Fibroblast of skin of left quadriceps (primary cell): Measurements from ENCODE around the gene FASTKD1.
"Not testable (repeated sequence)": the region's sequence is repeated elsewhere in the genome, so short reads cannot be mapped to it uniquely, and the experiment has no call there.

Experiments
- DNase-seq, 2 experiments: peaks; one replicate each; pipeline ENCODE4 v3.0.0-alpha.2; 2013; ENCODE audit warnings: low read depth in 2 of 2

The FASTKD1 gene

GRCh38 chr2:169570752-169571151 lies 2.9 kb downstream of the FASTKD1 start:
- not testable (repeated sequence) for DNase-seq

GRCh38 chr2:169569948-169570347 lies 3.7 kb downstream of the FASTKD1 start:
- DNase-seq = no peak

DNA sequence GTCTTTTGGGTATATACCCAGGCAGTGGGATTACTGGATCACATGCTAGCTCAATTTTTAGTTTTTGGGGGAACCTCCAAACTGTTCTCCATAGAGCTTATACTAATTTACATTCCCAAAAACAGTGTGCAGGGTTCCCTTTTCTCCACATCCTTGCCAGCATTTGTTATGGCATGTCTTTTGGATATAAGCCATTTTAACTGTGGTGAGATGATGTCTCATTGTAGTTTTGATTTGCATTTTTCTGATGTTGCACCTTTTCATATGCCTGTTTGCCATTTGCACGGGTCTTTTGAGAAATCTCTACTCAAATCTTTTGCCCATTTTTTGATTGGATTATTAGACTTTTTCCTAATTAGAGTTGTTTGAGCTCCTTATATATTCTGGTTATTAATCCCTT lies 8.0 kb downstream of the FASTKD1 start:
- no peak for DNase-seq

GRCh38 chr2:169562519-169562918 lies 11.1 kb downstream of the FASTKD1 start:
- DNase-seq = no peak

DNA sequence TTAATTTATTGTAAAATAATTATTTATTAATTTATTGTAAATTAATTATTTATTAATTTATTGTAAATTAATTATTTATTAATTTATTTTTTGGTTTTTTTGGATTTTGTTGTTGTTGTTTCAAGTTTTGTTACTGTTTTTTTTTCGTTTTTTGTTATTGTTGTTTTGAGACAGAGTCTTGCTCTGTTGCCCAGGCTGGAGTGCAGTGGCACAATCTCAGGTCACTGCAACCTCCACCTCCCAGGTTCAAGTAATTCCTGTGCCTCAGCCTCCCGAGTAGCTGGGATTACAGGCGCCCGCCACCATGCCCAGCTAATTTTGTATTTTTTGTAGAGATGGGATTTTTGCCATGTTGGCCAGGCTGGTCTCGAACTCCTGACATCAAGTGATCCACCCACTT lies 11.6 kb downstream of the FASTKD1 start:
- DNase-seq = not testable (repeated sequence)

GRCh38 chr2:169561364-169561763 lies 12.3 kb downstream of the FASTKD1 start:
- DNase-seq = no peak

- DNase-seq = no peak
Measured at GRCh38 chr2:169546756-169547155, 26.9 kb downstream of the FASTKD1 start.

- no peak for DNase-seq
Measured at GRCh38 chr2:169542433-169542832, 31.2 kb downstream of the FASTKD1 start.

DNA sequence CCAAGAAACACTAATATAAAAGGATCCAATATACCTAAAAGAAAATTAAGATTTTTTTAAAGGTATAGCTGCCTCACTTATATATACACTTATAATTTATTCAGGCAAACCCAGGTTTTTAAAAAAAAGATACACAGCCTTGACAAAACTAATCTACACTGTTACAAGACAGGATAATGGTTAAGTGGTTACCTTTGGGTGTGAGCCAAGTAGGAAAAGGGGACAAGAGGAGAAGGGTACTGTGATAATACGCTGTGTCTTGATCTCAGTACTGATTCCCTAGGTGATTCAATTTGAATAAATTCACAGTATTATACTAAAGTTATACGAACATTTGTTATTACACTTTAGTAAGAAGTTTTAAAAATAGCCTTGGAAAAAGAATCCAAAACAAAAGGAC lies 33.5 kb downstream of the FASTKD1 start:
- no peak for DNase-seq

GRCh38 chr2:169539460-169539859 lies 34.2 kb downstream of the FASTKD1 start:
- DNase-seq = not testable (repeated sequence)

- DNase-seq = peak; percentile 11 to 24
Measured at GRCh38 chr2:169528271-169528701, 45.4 kb downstream of the FASTKD1 start.

DNA sequence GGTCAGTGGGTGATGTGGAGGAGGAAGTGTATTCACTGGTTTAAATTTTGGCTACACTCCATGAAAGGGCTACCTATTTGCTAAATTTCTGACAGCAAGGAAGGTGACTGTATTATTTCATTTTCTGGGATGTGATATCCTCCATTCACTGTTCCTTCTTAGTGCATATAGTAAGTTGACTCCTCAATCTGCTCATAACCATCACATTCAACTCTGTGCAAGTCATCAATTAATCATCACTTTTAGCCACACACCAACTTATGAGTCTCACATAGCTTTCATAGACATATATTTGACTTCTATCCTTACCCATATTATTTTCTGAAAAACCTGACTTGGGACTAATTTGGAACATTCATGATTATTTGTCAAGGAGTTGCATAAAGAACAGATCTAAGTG lies 47.2 kb downstream of the FASTKD1 start:
- no peak for DNase-seq

DNA sequence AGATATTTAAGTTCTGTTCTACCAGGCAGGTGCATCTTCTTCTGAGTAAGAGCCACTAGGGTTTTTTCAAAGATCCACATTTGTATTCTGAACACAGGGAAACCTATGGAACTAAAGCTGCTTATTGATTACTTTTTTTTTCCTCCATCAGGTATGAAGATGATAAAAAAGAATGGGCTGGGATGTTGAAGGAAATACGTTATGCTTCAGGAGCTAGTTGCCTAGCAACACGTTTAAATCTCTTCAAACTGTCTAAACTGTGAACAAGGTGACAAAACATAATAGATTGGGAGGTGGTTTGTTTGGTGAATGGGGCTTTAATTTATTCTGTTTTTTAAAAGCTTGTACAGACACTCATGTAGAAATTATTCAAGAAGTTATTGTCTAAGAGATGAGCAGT lies 48.2 kb downstream of the FASTKD1 start:
- no peak for DNase-seq

DNA sequence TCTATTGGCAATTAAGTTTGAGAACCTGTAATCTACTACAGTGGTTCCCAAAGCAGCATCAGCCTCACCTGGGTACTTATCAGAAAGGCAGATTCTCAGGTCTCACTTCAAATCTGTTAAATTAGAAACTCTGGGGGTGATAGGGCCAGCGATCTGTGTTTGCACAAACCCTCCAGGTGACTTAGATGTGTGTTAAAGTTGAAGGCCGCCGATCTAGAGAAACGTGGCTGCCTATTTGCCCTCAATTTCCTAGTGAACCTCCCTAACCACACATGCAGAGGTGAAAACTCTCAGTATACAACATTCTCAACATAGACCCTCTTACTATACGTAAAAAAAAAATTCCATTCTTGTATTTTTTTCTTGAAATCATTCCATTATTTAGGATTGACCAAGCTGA lies 50.0 kb downstream of the FASTKD1 start:
- DNase-seq = no peak

GRCh38 chr2:169520896-169521295 lies 52.8 kb downstream of the FASTKD1 start:
- no peak for DNase-seq

GRCh38 chr2:169516488-169516995 lies 57.1 kb downstream of the FASTKD1 start:
- DNase-seq = not testable (repeated sequence)

DNA sequence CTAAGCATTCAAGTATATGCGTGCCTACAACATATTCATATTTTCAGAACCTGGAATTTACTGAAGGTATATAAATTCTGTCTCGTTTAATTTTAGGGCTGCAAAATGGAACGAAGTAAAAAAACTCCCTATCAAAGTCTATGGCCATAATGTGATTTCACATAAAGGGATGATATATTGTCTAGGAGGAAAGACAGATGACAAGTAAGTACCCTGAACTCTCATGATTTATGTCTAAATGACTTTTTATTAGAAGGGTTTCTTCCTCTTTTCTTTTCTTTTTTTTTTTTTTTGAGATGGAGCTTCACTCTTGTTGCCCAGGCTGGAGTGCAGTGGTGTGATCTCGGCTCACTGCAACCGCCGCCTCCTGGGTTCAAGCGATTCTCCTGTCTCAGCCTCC lies 58.9 kb downstream of the FASTKD1 start:
- DNase-seq = not testable (repeated sequence)

- DNase-seq = no peak
Measured at GRCh38 chr2:169513926-169514325, 59.7 kb downstream of the FASTKD1 start.

- DNase-seq = no peak
Measured at GRCh38 chr2:169513094-169513493, 60.6 kb downstream of the FASTKD1 start.

GRCh38 chr2:169512525-169512924 lies 61.1 kb downstream of the FASTKD1 start:
- no peak for DNase-seq

DNA sequence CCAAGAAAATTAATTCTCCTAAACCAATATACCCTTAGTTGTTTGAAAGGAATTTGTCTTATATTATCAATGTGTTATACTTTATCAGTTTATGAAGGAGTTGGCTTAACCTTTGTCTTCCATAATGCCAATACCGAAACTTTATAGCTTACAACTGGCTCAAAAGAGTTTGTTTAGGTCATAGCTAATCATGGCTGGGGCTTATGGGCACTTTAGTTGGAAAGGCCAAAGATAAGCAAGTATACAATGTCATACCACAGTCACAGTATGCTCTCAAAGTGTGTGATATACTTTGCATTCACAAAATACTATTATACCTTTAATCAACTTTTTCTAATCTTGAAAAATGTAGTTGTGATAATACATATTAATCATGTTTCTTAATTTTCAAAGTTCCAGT lies 61.8 kb downstream of the FASTKD1 start:
- DNase-seq = no peak

DNA sequence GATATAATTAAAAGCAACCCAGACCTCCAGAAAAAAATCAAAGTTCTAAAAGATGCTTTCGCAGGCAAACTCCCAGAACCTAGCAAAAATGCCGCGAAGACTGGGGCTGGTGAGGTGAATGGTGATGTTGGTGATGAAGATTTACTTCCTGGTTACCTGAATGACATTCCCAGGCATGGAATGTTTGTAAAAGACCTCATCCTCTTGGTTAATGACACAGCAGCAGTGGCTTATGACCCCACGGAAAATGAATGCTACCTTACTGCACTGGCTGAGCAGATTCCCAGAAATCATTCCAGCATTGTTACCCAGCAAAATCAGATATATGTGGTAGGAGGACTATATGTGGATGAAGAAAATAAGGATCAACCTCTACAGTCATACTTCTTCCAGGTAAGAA lies 63.2 kb downstream of the FASTKD1 start:
- DNase-seq = no peak

GRCh38 chr2:169509955-169510354 lies 63.7 kb downstream of the FASTKD1 start:
- no peak for DNase-seq

- peak; percentile 9 to 12 for DNase-seq
Measured at GRCh38 chr2:169509298-169509885, 64.3 kb downstream of the FASTKD1 start, which contains the start of gene KLHL41. KLHL41 (plus strand) TSS chr2:169509702; CDS start chr2:169509779, 77 bp downstream.
